BE2C (cell line): ENCODE data around the gene ATXN7.
A peak's percentile ranks its signal among the peaks of the same experiment; 100 is the strongest.

ENCODE experiments used
- DNase-seq: peaks from one replicate; pipeline ENCODE4 v3.0.0-alpha.2; 2020
- H3K27me3 ChIP-seq: fragments of 250-450 bp; sonication (Bioruptor Pico); 2 replicates; pipeline ENCODE4 v1.5.1; 2020; ENCODE audit warnings: mild to moderate bottlenecking
- H3K36me3 ChIP-seq: fragments of 250-450 bp; sonication (Bioruptor Pico); 2 replicates; pipeline ENCODE4 v1.5.1; 2020; ENCODE audit warnings: mild to moderate bottlenecking
- H3K4me1 ChIP-seq: fragments of 250-450 bp; sonication (Bioruptor Pico); 2 replicates; pipeline ENCODE4 v1.5.1; 2020
- H3K4me3 ChIP-seq: 2 replicates; pipeline ENCODE4 v1.5.1; 2011; ENCODE audit warnings: low read depth, low read length
- H3K9me3 ChIP-seq: fragments of 250-450 bp; sonication (Bioruptor Pico); 2 replicates; pipeline ENCODE4 v1.5.1; 2020
- CTCF ChIP-seq: IDR thresholded peaks from 2 replicates; pipeline ENCODE4 v1.5.1; 2012; ENCODE audit warnings: mild to moderate bottlenecking, low read depth, low read length

ATXN7 gene

DNA sequence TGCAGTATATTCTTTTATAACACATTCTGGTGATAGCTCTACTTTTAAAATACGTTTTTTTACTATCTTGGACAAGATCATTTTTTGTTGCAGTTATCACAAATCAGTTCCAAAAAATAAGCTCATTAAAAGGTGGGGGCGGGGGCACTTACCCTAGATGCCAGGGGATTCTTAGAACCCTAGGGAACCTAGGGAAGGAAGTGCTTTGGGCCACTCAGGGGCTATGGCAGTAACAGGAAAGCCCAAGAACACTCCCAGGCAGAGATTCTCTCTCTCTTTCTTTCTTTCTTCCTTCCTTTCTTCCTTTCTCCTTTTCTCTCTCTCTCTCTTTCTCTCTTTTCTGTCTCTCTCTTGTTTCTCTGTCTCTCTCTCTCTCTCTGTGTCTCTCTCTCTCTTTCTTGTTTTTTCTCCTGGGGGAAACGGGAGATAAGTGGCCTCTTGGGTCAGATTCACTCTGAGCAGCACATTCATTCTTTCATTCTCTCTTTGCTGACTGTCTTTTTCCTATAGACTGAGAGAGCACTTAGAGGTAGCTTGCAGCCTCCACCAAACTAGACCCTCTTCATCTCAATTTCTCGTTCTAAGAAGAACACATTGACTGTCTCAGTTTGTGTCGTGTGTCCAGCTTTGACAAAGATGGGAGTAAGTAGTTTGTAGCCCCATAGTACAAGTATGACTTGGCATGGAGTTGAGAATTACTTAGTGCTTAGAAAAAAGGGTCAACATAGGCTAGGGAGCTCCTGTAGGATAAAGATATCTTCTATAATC is 31.9 kb downstream of the ATXN7 start:
- Histone ChIP-seq H3K36me3 (peaks cover 6% of the 10 kb centered on the region), H3K4me1 (no peaks in the 10 kb centered on the region; the same call in 1 of the 2 replicates), H3K4me3 (no peak overlapping the region), H3K27me3 (no peaks in the 10 kb centered on the region), H3K9me3 (no peaks in the 10 kb centered on the region)
- no peak for TF ChIP-seq CTCF
- no peak for DNase-seq

DNA sequence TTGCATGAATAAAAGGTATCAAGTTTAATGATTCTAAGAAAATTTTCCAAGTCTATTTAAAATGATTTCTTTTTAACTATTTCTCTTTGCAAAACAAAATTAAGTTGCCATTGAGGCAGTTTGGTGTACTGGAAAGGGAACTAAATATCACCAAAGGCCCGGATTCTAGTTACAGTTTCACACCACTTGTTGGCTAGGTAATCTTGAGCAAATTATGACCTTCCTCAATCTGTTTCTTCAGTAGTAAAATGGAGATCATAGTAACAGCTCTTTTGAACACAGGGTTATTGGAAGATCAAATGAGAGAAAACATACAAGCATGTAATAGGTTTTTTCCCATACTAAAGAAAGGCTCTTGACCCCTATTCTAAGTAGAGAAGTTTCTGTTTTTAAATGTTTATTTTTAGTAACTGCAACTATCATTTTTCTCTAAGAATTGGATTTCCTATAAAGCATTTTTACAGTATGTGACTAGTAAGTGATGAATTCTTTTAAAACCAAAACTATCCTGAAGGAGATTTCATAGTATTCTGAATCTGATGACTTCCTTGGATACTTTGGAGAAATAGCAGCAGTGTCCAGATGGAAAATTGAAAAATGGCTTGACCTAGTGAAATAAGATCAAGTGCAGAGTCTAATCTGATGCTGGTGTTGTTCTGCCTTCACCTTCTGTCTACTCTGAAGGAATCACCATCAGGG is 32.8 kb downstream of the ATXN7 start:
- H3K9me3 ChIP-seq = no peaks in the 10 kb centered on the region
- H3K36me3 ChIP-seq = peaks cover 6% of the 10 kb centered on the region
- no peak overlapping the region for H3K4me3 ChIP-seq
- no peak for TF ChIP-seq CTCF
- no peaks in the 10 kb centered on the region; the same call in 1 of the 2 replicates for H3K4me1 ChIP-seq
- H3K27me3 ChIP-seq = no peaks in the 10 kb centered on the region
- no peak for DNase-seq

- Histone ChIP-seq H3K4me3 (no peak overlapping the region), H3K27me3 (no peaks in the 10 kb centered on the region), H3K36me3 (peaks cover 6% of the 10 kb centered on the region), H3K4me1 (no peaks in the 10 kb centered on the region; the same call in 1 of the 2 replicates), H3K9me3 (no peaks in the 10 kb centered on the region)
- TF ChIP-seq CTCF = no peak
- no peak for DNase-seq
Observed at GRCh38 chr3:63900010-63900409, 36.3 kb downstream of the ATXN7 start.

DNA sequence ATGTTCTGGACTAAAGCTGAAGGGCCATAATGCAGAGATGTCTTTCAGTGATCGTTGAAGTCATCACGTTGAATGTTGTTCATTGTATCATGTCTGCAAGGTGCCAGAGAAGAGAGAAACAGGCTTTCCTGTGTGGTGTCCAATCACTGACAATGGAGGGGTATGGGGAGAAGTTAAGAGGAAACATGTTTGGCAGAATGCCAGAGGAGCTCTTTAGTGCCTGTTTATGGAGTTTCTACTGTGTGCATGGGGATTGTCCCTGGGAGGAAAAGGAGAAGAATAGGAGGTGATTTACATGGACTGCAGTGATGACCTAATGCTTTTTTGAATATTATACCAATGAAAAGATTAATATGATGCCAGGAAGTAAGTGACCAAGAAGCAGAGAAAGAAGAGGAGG is 36.8 kb downstream of the ATXN7 start:
- no peak for TF ChIP-seq CTCF
- peak; percentile 65 for DNase-seq

DNA sequence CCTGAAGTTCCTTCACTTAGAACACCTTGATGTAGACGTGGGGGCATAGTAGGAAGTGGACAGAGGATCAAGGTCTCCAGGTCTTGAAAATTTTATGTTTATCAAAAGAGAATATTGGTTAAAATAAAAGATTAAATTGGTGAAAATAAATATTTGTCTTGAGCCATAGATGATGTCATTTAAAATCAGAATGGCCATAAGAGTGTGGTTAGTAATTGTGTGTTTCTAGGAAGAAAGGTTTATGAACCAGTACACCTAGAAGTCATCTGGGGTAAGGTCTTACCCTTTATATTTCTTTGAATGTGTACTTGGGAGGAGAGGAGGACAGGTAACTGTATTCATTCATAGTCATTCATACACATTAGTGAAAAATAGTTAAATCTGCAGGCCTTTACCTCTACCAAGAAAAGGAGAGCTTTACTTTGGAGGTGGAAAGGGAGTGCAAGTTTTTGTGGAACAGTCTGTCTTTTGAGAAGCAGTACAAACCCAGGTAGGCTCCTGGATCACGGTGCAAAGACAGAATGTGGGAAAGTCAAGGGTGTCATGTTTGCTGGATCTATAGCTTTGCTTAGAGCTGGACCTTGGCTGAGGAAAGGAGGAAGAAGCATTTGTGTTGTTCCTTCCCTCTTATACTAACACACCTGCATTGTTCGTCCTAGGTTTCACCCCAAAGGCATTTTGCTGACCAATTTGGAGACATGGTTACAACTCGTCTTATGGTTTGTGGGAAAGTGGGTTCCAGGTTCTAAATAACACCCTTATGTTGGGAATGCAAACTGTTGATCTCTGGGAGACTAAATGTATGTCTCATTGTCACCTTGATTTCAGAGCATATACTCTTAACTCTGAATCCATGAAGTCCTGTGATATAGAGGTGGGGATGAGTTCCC is 42.3 kb downstream of the ATXN7 start:
- TF ChIP-seq CTCF = no peak
- H3K36me3 ChIP-seq = no peaks in the 10 kb centered on the region
- H3K27me3 ChIP-seq = no peaks in the 10 kb centered on the region
- DNase-seq = no peak
- H3K4me3 ChIP-seq = no peak overlapping the region
- peaks cover 1% of the 10 kb centered on the region; the same call in 1 of the 2 replicates for H3K4me1 ChIP-seq
- H3K9me3 ChIP-seq = no peaks in the 10 kb centered on the region

More for the DNA sequence above, 36.8 kb downstream of the ATXN7 start:
- peaks cover 6% of the 10 kb centered on the region for H3K36me3 ChIP-seq
- no peaks in the 10 kb centered on the region for H3K27me3 ChIP-seq
- H3K9me3 ChIP-seq = no peaks in the 10 kb centered on the region
- no peak overlapping the region for H3K4me3 ChIP-seq
- no peaks in the 10 kb centered on the region; the same call in 1 of the 2 replicates for H3K4me1 ChIP-seq
